Caco-2 (cell line): ENCODE measurements around the gene SCN2B. TPM values are rescaled to one million over a fixed set of nuclear protein-coding genes. Genes with fewer than 3 reads are reported as not detected.

Experiments
- BruUV-seq: library from RNA; stranded (reverse); fragments of 400-500 nt; replicated peaks from 2 replicates; lab custom pipeline; 2021; lab: Mats Ljungman, UMichigan
- CTCF ChIA-PET: fragments of 300-600 bp; sonication (Branson Sonifier 250); formaldehyde crosslinking; loops from one replicate; lab custom pipeline; 2022; ENCODE audit warnings: antibody characterized with exemption; lab: Charles Lee
- POLR2A ChIA-PET: fragments of 300-600 bp; sonication (Branson Sonifier 250); formaldehyde crosslinking; loops from one replicate; lab custom pipeline; 2022; ENCODE audit warnings: antibody characterized with exemption; lab: Charles Lee
- DNase-seq, 2 experiments: peaks; one replicate each; pipeline versions ENCODE4 v3.0.0 to v3.0.0-alpha.2; 2020 to 2022
- H3K27me3 ChIP-seq: replicated peaks from 2 replicates; pipeline ENCODE4 v1.6.0; 2011; ENCODE audit warnings: low read length; ENCODE audit not compliant: control insufficient read depth, insufficient read depth
- H3K36me3 ChIP-seq: 2 replicates; pipeline ENCODE4 v1.5.1; 2011; ENCODE audit warnings: low read length; ENCODE audit not compliant: control insufficient read depth, insufficient read depth
- H3K4me1 ChIP-seq: fragments of 250-450 bp; sonication (Bioruptor Pico); 2 replicates; pipeline ENCODE4 v1.5.1; 2020; ENCODE audit warnings: mild to moderate bottlenecking
- H3K4me3 ChIP-seq: 2 replicates; pipeline ENCODE4 v1.5.1; 2011; ENCODE audit warnings: low read depth, mild to moderate bottlenecking, control low read depth, low read length
- H3K9me3 ChIP-seq: fragments of 250-450 bp; sonication (Bioruptor Pico); 2 replicates; pipeline ENCODE4 v1.5.1; 2020; ENCODE audit warnings: mild to moderate bottlenecking, moderate library complexity
- H3K27ac Mint-ChIP-seq: one replicate; pipeline ENCODE4 v1.8.0; 2022; ENCODE audit warnings: mixed read lengths; ENCODE audit not compliant: unreplicated experiment
- H3K27me3 Mint-ChIP-seq: one replicate; pipeline ENCODE4 v1.8.0; 2022; ENCODE audit warnings: mixed read lengths; ENCODE audit not compliant: insufficient read depth, unreplicated experiment
- H3K36me3 Mint-ChIP-seq: one replicate; pipeline ENCODE4 v1.8.0; 2022; ENCODE audit warnings: mild to moderate bottlenecking, mixed read lengths; ENCODE audit not compliant: insufficient read depth, unreplicated experiment
- H3K4me1 Mint-ChIP-seq: one replicate; pipeline ENCODE4 v1.8.0; 2022; ENCODE audit warnings: low read depth, mixed read lengths; ENCODE audit not compliant: unreplicated experiment
- H3K4me3 Mint-ChIP-seq: one replicate; pipeline ENCODE4 v1.8.0; 2022; ENCODE audit warnings: mild to moderate bottlenecking, moderate library complexity, mixed read lengths; ENCODE audit not compliant: unreplicated experiment
- H3K9me3 Mint-ChIP-seq: one replicate; pipeline ENCODE4 v1.8.0; 2022; ENCODE audit warnings: mixed read lengths; ENCODE audit not compliant: unreplicated experiment
- CTCF ChIP-seq, 2 experiments: fragments of 200-600 bp in 1 of 2; IDR thresholded peaks; 1 replicate in 1 of 2; 2 replicates in 1 of 2; pipeline versions ENCODE4 v1.5.1 to v1.8.0; 2011 to 2022; ENCODE audit warnings: antibody characterized with exemption in 1 of 2, control low read depth in 1 of 2, inconsistent platforms in 1 of 2, low read depth in 1 of 2, low read length in 1 of 2, mild to moderate bottlenecking in 1 of 2, moderate library complexity in 1 of 2; ENCODE audit not compliant: insufficient read depth in 1 of 2, severe bottlenecking in 1 of 2, unreplicated experiment in 1 of 2
- intact Hi-C: fragments of 100-400 bp; cut with micrococcal nuclease; formaldehyde crosslinking; loops from one replicate; pipeline ENCODE4 v1.10.0; 2022; ENCODE audit not compliant: unreplicated experiment
- total RNA-seq: library from RNA; stranded (reverse); gene quantifications from 2 replicates; pipeline ENCODE4 v1.2.3, GENCODE V29; 2022

Gene SCN2B
- total RNA-seq, 1 experiment from 2014 or later, result not detected

GRCh38 chr11:118219732-118220131 lies 43.3 kb upstream of the SCN2B start:
- ChIA-PET POLR2A (interaction anchor here (0.6 to 1.0 kb wide), 2 partner anchors 8 to 67 kb away, joined by 3 read pairs; partner anchors contain the start of gene SCN4B), CTCF (interaction anchor here (1.2 kb wide), 1 partner anchor 21 kb away, joined by 5 read pairs; no protein-coding TSS in a partner anchor)
- Histone ChIP-seq H3K27me3 (no peaks in the 10 kb centered on the region), H3K4me3 (no peak overlapping the region), H3K4me1 (peaks cover 32% of the 10 kb centered on the region), H3K36me3 (no peaks in the 10 kb centered on the region), H3K9me3 (no peaks in the 10 kb centered on the region)
- no peak for DNase-seq
- H3K36me3 Mint-ChIP-seq, result no peaks in the 10 kb centered on the region
- H3K27ac Mint-ChIP-seq, result no peak overlapping the region
- no peaks in the 10 kb centered on the region for H3K9me3 Mint-ChIP-seq
- no peak overlapping the region for H3K4me3 Mint-ChIP-seq
- H3K4me1 Mint-ChIP-seq, result peaks cover 22% of the 10 kb centered on the region
- intact Hi-C loops, result no loop called here
- TF ChIP-seq CTCF (IDR thresholded peaks at IDR 0.05; ENCODE audit: insufficient read depth in 1 of 2, low read depth in 1 of 2, low read length in 1 of 2, severe bottlenecking in 1 of 2, unreplicated experiment in 1 of 2), result no peak
- BruUV-seq, result no TSS peak
- no peaks in the 10 kb centered on the region for H3K27me3 Mint-ChIP-seq

GRCh38 chr11:118219244-118219643 lies 42.8 kb upstream of the SCN2B start:
- no peak overlapping the region for H3K4me3 Mint-ChIP-seq
- H3K4me1 Mint-ChIP-seq, result peaks cover 27% of the 10 kb centered on the region
- no peaks in the 10 kb centered on the region for H3K9me3 Mint-ChIP-seq
- POLR2A ChIA-PET, result interaction anchor here (0.6 kb wide), 1 partner anchor 66 kb away, joined by 3 read pairs; the partner anchor contains the start of gene SCN4B
- CTCF ChIA-PET, result interaction anchor here (1.2 kb wide), 1 partner anchor 21 kb away, joined by 5 read pairs; no protein-coding TSS in a partner anchor
- no peaks in the 10 kb centered on the region for H3K27me3 Mint-ChIP-seq
- peaks cover 36% of the 10 kb centered on the region for H3K4me1 ChIP-seq
- DNase-seq, result no peak
- no peaks in the 10 kb centered on the region for H3K27me3 ChIP-seq
- BruUV-seq, result no TSS peak
- intact Hi-C loops, result no loop called here
- H3K36me3 ChIP-seq, result no peaks in the 10 kb centered on the region
- H3K36me3 Mint-ChIP-seq, result peaks cover 1% of the 10 kb centered on the region
- H3K27ac Mint-ChIP-seq, result no peak overlapping the region
- no peak overlapping the region for H3K4me3 ChIP-seq
- no peaks in the 10 kb centered on the region for H3K9me3 ChIP-seq
- no peak for TF ChIP-seq CTCF (IDR thresholded peaks at IDR 0.05; ENCODE audit: insufficient read depth in 1 of 2, low read depth in 1 of 2, low read length in 1 of 2, severe bottlenecking in 1 of 2, unreplicated experiment in 1 of 2)

GRCh38 chr11:118217575-118217974 lies 41.1 kb upstream of the SCN2B start:
- Histone ChIP-seq H3K9me3 (no peaks in the 10 kb centered on the region), H3K4me1 (peaks cover 53% of the 10 kb centered on the region), H3K36me3 (no peaks in the 10 kb centered on the region), H3K4me3 (no peak overlapping the region), H3K27me3 (no peaks in the 10 kb centered on the region)
- no TSS peak for BruUV-seq
- H3K27ac Mint-ChIP-seq, result peak overlapping the region; percentile 67
- peaks cover 7% of the 10 kb centered on the region for H3K36me3 Mint-ChIP-seq
- no peak for TF ChIP-seq CTCF (IDR thresholded peaks at IDR 0.05; ENCODE audit: insufficient read depth in 1 of 2, low read depth in 1 of 2, low read length in 1 of 2, severe bottlenecking in 1 of 2, unreplicated experiment in 1 of 2)
- H3K4me3 Mint-ChIP-seq, result no peak overlapping the region
- ChIA-PET CTCF (no interaction called here), POLR2A (no interaction called here)
- peaks cover 39% of the 10 kb centered on the region for H3K4me1 Mint-ChIP-seq
- intact Hi-C loops, result no loop called here
- H3K27me3 Mint-ChIP-seq, result no peaks in the 10 kb centered on the region
- no peaks in the 10 kb centered on the region for H3K9me3 Mint-ChIP-seq
- no peak for DNase-seq
